Neuronal stem cell (in vitro differentiated cells): Measurements from ENCODE around the gene TIGAR.

Experiments
- DNase-seq: peaks from one replicate; pipeline ENCODE4 v3.0.0-alpha.2; 2013; ENCODE audit warnings: low spot score
- H2AFZ ChIP-seq: one replicate; pipeline ENCODE4 v1.6.1; 2013; ENCODE audit warnings: mild to moderate bottlenecking, low read length, inconsistent platforms
- H2AK5ac ChIP-seq: 2 replicates; pipeline ENCODE4 v1.6.1; 2013; ENCODE audit warnings: low read depth, mild to moderate bottlenecking, inconsistent platforms, low read length, moderate library complexity, mixed read lengths
- H2BK120ac ChIP-seq: 2 replicates; pipeline ENCODE4 v1.6.1; 2013; ENCODE audit warnings: low read depth, mild to moderate bottlenecking, inconsistent platforms, low read length, moderate library complexity, mixed read lengths
- H2BK12ac ChIP-seq: one replicate; pipeline ENCODE4 v1.6.1; 2013; ENCODE audit warnings: low read length, inconsistent platforms
- H2BK15ac ChIP-seq: 2 replicates; pipeline ENCODE4 v1.6.1; 2013; ENCODE audit warnings: mild to moderate bottlenecking, low read length, inconsistent platforms, mixed read lengths
- H2BK5ac ChIP-seq: one replicate; pipeline ENCODE4 v1.6.1; 2013; ENCODE audit warnings: inconsistent platforms, mild to moderate bottlenecking, low read length, moderate library complexity
- H3K14ac ChIP-seq: one replicate; pipeline ENCODE4 v1.6.1; 2013; ENCODE audit warnings: low read length, inconsistent platforms
- H3K18ac ChIP-seq: 2 replicates; pipeline ENCODE4 v1.6.1; 2013; ENCODE audit warnings: low read length, inconsistent platforms
- H3K23ac ChIP-seq: 2 replicates; pipeline ENCODE4 v1.6.1; 2013; ENCODE audit warnings: low read depth, mild to moderate bottlenecking, mixed read lengths, low read length, inconsistent platforms; ENCODE audit not compliant: poor library complexity
- H3K27ac ChIP-seq: replicated peaks from 3 replicates; pipeline ENCODE4 v1.5.1; 2013; ENCODE audit warnings: low read length, inconsistent platforms
- H3K27me3 ChIP-seq, 3 experiments: 2 replicates each; pipeline ENCODE4 v1.6.1; 2013; ENCODE audit warnings: low read length in 3 of 3, mild to moderate bottlenecking in 2 of 3, inconsistent platforms in 1 of 3, low read depth in 1 of 3, mixed read lengths in 1 of 3, moderate library complexity in 1 of 3; ENCODE audit not compliant: control insufficient read depth in 3 of 3, insufficient read depth in 3 of 3
- H3K36me3 ChIP-seq, 2 donors: replicated peaks in 1 of 2; 2 replicates each; pipeline ENCODE4 v1.6.1; 2013; ENCODE audit warnings: low read length in 2 of 2; ENCODE audit not compliant: control insufficient read depth in 2 of 2, insufficient read depth in 2 of 2
- H3K4ac ChIP-seq: 2 replicates; pipeline ENCODE4 v1.6.1; 2013; ENCODE audit warnings: inconsistent platforms, mild to moderate bottlenecking, low read length, moderate library complexity
- H3K4me1 ChIP-seq, 2 donors: 1 replicate in 1 of 2; 2 replicates in 1 of 2; pipeline ENCODE4 v1.6.1; 2013; ENCODE audit warnings: low read length in 2 of 2, low read depth in 1 of 2; ENCODE audit not compliant: control insufficient read depth in 2 of 2, insufficient read depth in 1 of 2
- H3K4me2 ChIP-seq: one replicate; pipeline ENCODE4 v1.6.1; 2013; ENCODE audit warnings: mild to moderate bottlenecking, low read length, inconsistent platforms; ENCODE audit not compliant: insufficient read depth, poor library complexity, severe bottlenecking
- H3K4me3 ChIP-seq, 2 donors: 2 replicates each; pipeline ENCODE4 v1.5.1; 2013; ENCODE audit warnings: low read length in 2 of 2, mild to moderate bottlenecking in 2 of 2, inconsistent platforms in 1 of 2, moderate library complexity in 1 of 2
- H3K79me1 ChIP-seq: one replicate; pipeline ENCODE4 v1.6.1; 2013; ENCODE audit warnings: low read depth, mild to moderate bottlenecking, inconsistent platforms, low read length, moderate library complexity
- H3K9ac ChIP-seq: one replicate; pipeline ENCODE4 v1.6.1; 2013; ENCODE audit warnings: mild to moderate bottlenecking, low read depth, low read length, inconsistent platforms; ENCODE audit not compliant: poor library complexity
- H3K9me3 ChIP-seq, 2 donors: replicated peaks in 1 of 2; 2 replicates each; pipeline versions ENCODE3 to v1.6.1; 2013; ENCODE audit warnings: low read length in 2 of 2, mild to moderate bottlenecking in 2 of 2, inconsistent platforms in 1 of 2, low read depth in 1 of 2, mixed read lengths in 1 of 2, moderate library complexity in 1 of 2; ENCODE audit not compliant: control insufficient read depth in 2 of 2, insufficient read depth in 1 of 2
- H4K8ac ChIP-seq: one replicate; pipeline ENCODE4 v1.6.1; 2013; ENCODE audit warnings: low read depth, mild to moderate bottlenecking, inconsistent platforms, low read length, moderate library complexity
- H4K91ac ChIP-seq: one replicate; pipeline ENCODE4 v1.6.1; 2013; ENCODE audit warnings: low read length, low read depth, mild to moderate bottlenecking, inconsistent platforms; ENCODE audit not compliant: poor library complexity
- WGBS, 2 donors: extraction: QIAGEN DNeasy Blood & Tissue Kit; methylation state at CpG; one replicate each; pipeline ENCODE4 v1.1.7; 2013; ENCODE audit warnings: missing lambda C conversion rate in 2 of 2, mixed read lengths in 1 of 2; ENCODE audit not compliant: insufficient read length in 2 of 2, insufficient replicate concordance in 1 of 2; ENCODE audit errors: extremely low coverage in 2 of 2; 5-methylcytosine and 5-hydroxymethylcytosine counted together

Gene TIGAR

GRCh38 chr12:4383304-4383865, 62.4 kb downstream of the TIGAR start:
- no peaks in the 10 kb centered on the region for H3K79me1 ChIP-seq
- H3K27ac ChIP-seq, result no peak overlapping the region
- H3K4ac ChIP-seq, result no peak overlapping the region
- no peak overlapping the region for H4K8ac ChIP-seq
- H2AFZ ChIP-seq, result peak overlapping the region; percentile 0
- H3K36me3 ChIP-seq, result no peaks in the 10 kb centered on the region
- DNase-seq, result peak; percentile 20
- no peak overlapping the region for H3K23ac ChIP-seq
- WGBS, 2 donors, result no CpG with 5 or more reads among the region's 8 CpGs
- no peaks in the 10 kb centered on the region for H3K9me3 ChIP-seq
- H3K4me1 ChIP-seq, result peaks cover 3 to 4% of the 10 kb centered on the region in 2 donors
- H2BK120ac ChIP-seq, result no peak overlapping the region
- H3K9ac ChIP-seq, result no peak overlapping the region
- H2BK5ac ChIP-seq, result no peak overlapping the region
- no peak overlapping the region for H2BK12ac ChIP-seq
- no peak overlapping the region for H3K18ac ChIP-seq
- no peak overlapping the region for H3K14ac ChIP-seq
- H4K91ac ChIP-seq, result no peak overlapping the region
- no peak overlapping the region for H3K4me3 ChIP-seq
- H3K27me3 ChIP-seq, result peaks cover 0 to 18% (median 0%) of the 10 kb centered on the region in 3 experiments
- no peak overlapping the region for H2AK5ac ChIP-seq
- no peak overlapping the region for H2BK15ac ChIP-seq
- no peak overlapping the region for H3K4me2 ChIP-seq

DNA sequence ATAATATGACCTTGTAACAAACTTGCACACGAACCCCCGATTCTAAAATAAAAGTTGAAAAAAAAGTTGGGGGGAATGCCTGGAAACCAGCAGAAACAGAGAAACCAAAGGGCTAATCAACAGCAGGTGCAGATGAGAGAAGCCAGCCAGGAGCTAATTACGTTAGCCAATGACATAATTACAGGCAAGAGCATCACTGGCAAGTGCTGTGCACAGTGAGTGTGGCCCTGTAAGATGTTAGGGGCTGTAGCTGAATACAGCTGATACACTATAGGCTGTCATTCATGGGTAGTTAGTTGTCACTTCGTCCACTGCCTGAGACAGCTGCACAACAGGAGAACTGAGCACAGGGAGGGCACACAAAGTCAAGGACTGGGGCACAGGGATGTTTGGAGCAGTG, 65.8 kb downstream of the TIGAR start:
- Histone ChIP-seq H2BK120ac (no peak overlapping the region), H3K4ac (no peak overlapping the region), H3K36me3 (no peaks in the 10 kb centered on the region), H4K8ac (no peak overlapping the region), H2BK12ac (no peak overlapping the region), H3K27ac (no peak overlapping the region), H3K9ac (peak overlapping the region; percentile 66), H2AK5ac (no peak overlapping the region), H3K18ac (no peak overlapping the region), H4K91ac (no peak overlapping the region), H2BK15ac (no peak overlapping the region), H2AFZ (no peak overlapping the region), H3K9me3 (no peaks in the 10 kb centered on the region), H3K23ac (no peak overlapping the region), H3K4me2 (no peak overlapping the region), H3K79me1 (no peaks in the 10 kb centered on the region), H3K14ac (no peak overlapping the region), H3K4me3 (no peak overlapping the region), H2BK5ac (no peak overlapping the region), H3K4me1 (no peaks in the 10 kb centered on the region), H3K27me3 (peaks cover 0 to 9% (median 0%) of the 10 kb centered on the region in 3 experiments)
- no CpG with 5 or more reads among the region's 4 CpGs for WGBS, 2 donors
- DNase-seq, result no peak

DNA sequence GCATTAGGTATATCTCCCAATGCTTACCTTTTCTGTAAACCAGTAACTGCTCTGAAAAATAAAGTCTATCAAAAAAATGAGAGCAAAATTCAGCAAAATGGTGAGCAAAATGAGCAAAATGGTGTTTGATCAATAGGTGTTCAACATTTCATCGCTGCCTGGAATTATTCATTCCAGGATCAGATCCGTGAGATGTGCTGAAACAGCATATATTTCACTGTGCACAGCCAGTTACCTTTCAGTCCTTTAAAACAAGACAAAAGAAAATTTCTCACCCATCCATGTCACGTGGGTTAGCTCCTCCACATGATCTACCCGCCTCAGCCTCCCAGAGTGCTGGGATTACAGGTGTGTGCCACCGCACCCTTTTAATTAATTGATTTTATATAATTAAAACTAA, 66.6 kb downstream of the TIGAR start:
- Histone ChIP-seq H2BK12ac (no peak overlapping the region), H3K14ac (no peak overlapping the region), H4K8ac (no peak overlapping the region), H3K79me1 (no peaks in the 10 kb centered on the region), H2BK5ac (no peak overlapping the region), H3K18ac (no peak overlapping the region), H3K4ac (no peak overlapping the region), H3K4me2 (no peak overlapping the region), H2AK5ac (no peak overlapping the region), H2AFZ (no peak overlapping the region), H3K4me1 (no peaks in the 10 kb centered on the region), H3K27ac (no peak overlapping the region), H4K91ac (no peak overlapping the region), H3K27me3 (peaks cover 0 to 11% (median 0%) of the 10 kb centered on the region in 3 experiments), H3K9me3 (no peaks in the 10 kb centered on the region), H3K36me3 (no peaks in the 10 kb centered on the region), H2BK15ac (no peak overlapping the region), H3K4me3 (no peak overlapping the region), H3K23ac (no peak overlapping the region), H3K9ac (no peak overlapping the region), H2BK120ac (no peak overlapping the region)
- no CpG with 5 or more reads among the region's 5 CpGs for WGBS, 2 donors
- no peak for DNase-seq

DNA sequence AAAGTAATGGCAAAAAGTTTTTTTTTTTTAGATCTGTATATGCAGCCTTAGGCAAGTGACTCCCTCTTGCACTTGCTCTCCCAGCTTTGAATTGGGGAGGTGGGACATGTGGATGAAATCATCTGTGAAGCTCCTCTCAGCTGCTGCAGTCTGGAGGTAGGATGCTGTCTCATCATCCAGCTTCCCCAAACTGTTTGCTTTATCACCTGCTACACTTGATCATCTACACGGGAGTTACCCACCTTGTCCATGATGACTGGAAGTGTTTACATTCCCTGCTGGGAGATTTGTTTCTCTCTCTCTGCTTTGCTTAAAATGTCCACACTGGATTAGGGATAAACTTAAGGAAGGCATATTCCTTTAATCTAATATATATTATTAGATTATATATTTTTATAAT, 67.0 kb downstream of the TIGAR start:
- Histone ChIP-seq H4K8ac (no peak overlapping the region), H3K4me3 (no peak overlapping the region), H3K23ac (no peak overlapping the region), H2BK120ac (no peak overlapping the region), H3K9me3 (no peaks in the 10 kb centered on the region), H3K14ac (no peak overlapping the region), H2AFZ (no peak overlapping the region), H3K4me1 (no peaks in the 10 kb centered on the region), H3K9ac (no peak overlapping the region), H2BK5ac (no peak overlapping the region), H3K18ac (no peak overlapping the region), H2BK12ac (no peak overlapping the region), H3K4me2 (no peak overlapping the region), H3K27me3 (peaks cover 0 to 13% (median 0%) of the 10 kb centered on the region in 3 experiments), H2AK5ac (no peak overlapping the region), H4K91ac (no peak overlapping the region), H2BK15ac (no peak overlapping the region), H3K36me3 (no peaks in the 10 kb centered on the region), H3K79me1 (no peaks in the 10 kb centered on the region), H3K4ac (no peak overlapping the region), H3K27ac (no peak overlapping the region)
- DNase-seq, result no peak
- no CpG with 5 or more reads among the region's 1 CpG for WGBS, 2 donors
